Prostate gland (tissue), 2 donors: ENCODE measurements around the gene ADAP1.

Source experiments
- POLR2A ChIP-seq: fragments of 450-650 bp; IDR thresholded peaks from one replicate; pipeline ENCODE4 v1.6.1; 2016; ENCODE audit warnings: antibody characterized with exemption, mild to moderate bottlenecking
- POLR2AphosphoS5 ChIP-seq: sonication (generic); formaldehyde crosslinking; IDR thresholded peaks from one replicate; pipeline ENCODE4 v1.6.1; 2017; ENCODE audit warnings: antibody characterized with exemption
- TF ChIP-seq, protein P1 (sequence below), 4 experiments: fragments of 200-600 bp in 2 of 4; fragments of 450-650 bp in 2 of 4; sonication (generic) in 2 of 4; IDR thresholded peaks; 1 replicate in 3 of 4; 2 replicates in 1 of 4; pipeline ENCODE4 v1.5.1; 2016 to 2019; ENCODE audit warnings: antibody characterized with exemption in 4 of 4, mild to moderate bottlenecking in 2 of 4, moderate library complexity in 2 of 4

- TF ChIP-seq, protein P1, sequence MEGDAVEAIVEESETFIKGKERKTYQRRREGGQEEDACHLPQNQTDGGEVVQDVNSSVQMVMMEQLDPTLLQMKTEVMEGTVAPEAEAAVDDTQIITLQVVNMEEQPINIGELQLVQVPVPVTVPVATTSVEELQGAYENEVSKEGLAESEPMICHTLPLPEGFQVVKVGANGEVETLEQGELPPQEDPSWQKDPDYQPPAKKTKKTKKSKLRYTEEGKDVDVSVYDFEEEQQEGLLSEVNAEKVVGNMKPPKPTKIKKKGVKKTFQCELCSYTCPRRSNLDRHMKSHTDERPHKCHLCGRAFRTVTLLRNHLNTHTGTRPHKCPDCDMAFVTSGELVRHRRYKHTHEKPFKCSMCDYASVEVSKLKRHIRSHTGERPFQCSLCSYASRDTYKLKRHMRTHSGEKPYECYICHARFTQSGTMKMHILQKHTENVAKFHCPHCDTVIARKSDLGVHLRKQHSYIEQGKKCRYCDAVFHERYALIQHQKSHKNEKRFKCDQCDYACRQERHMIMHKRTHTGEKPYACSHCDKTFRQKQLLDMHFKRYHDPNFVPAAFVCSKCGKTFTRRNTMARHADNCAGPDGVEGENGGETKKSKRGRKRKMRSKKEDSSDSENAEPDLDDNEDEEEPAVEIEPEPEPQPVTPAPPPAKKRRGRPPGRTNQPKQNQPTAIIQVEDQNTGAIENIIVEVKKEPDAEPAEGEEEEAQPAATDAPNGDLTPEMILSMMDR (IDR thresholded peaks at IDR 0.05): peak in 3 of 4 experiments; percentile 16 to 57 (median 42)
- TF ChIP-seq POLR2A (peak; percentile 88), POLR2AphosphoS5 (peak; percentile 94)
Observed at GRCh38 chr7:876077-876971, 78.2 kb downstream of the ADAP1 start, which contains the start of gene GET4.
